ENCODE results near the gene OR10K1.
"Not testable (repeated sequence)": the region's sequence is repeated elsewhere in the genome, so short reads cannot be mapped to it uniquely, and the experiment has no call there.

The OR10K1 gene

GRCh38 chr1:158461534-158461933, at the start of gene OR10K1:
OR10K1 (plus strand) TSS chr1:158461834; CDS start chr1:158465562, 3,728 bp downstream.
- no peak for DNase-seq

- no peak for DNase-seq
Measured at GRCh38 chr1:158414651-158415345, 46.8 kb upstream of the OR10K1 start.

- DNase-seq, result no peak
Measured at GRCh38 chr1:158417586-158417985, 44.0 kb upstream of the OR10K1 start.

- DNase-seq, result no peak
Measured at GRCh38 chr1:158422212-158422611, 39.4 kb upstream of the OR10K1 start.

GRCh38 chr1:158425027-158425426, 36.6 kb upstream of the OR10K1 start:
- no peak for DNase-seq

- no peak for DNase-seq
Measured at GRCh38 chr1:158426137-158426536, 35.5 kb upstream of the OR10K1 start, which contains the start of gene OR10K2. OR10K2 (minus strand) TSS chr1:158426237; CDS start chr1:158420866, 5,371 bp downstream.

GRCh38 chr1:158430163-158430562, 31.5 kb upstream of the OR10K1 start:
- DNase-seq, result not testable (repeated sequence)

- no peak for DNase-seq
Measured at GRCh38 chr1:158434741-158435140, 26.9 kb upstream of the OR10K1 start.

- no peak for DNase-seq
Measured at GRCh38 chr1:158445376-158445775, 16.3 kb upstream of the OR10K1 start.

- no peak for DNase-seq
Measured at GRCh38 chr1:158454537-158454936, 7.1 kb upstream of the OR10K1 start.

- DNase-seq, result no peak
Measured at GRCh38 chr1:158457246-158457645, 4.4 kb upstream of the OR10K1 start.

- no peak for DNase-seq
Measured at GRCh38 chr1:158458263-158458662, 3.4 kb upstream of the OR10K1 start.

- DNase-seq, result no peak
Measured at GRCh38 chr1:158471920-158472319, 10.3 kb downstream of the OR10K1 start, which contains the start of gene OR10R2. OR10R2 (plus strand) TSS chr1:158472220; CDS start chr1:158472326, 106 bp downstream.

- no peak for DNase-seq
Measured at GRCh38 chr1:158485455-158485854, 23.8 kb downstream of the OR10K1 start.

- no peak for DNase-seq
Measured at GRCh38 chr1:158491316-158491715, 29.7 kb downstream of the OR10K1 start.

- no peak for DNase-seq
Measured at GRCh38 chr1:158493054-158493453, 31.4 kb downstream of the OR10K1 start.

- no peak for DNase-seq
Measured at GRCh38 chr1:158494796-158495195, 33.2 kb downstream of the OR10K1 start.

GRCh38 chr1:158496374-158496773, 34.7 kb downstream of the OR10K1 start:
- no peak for DNase-seq

- peak; percentile 33 for DNase-seq
Measured at GRCh38 chr1:158506369-158506987, 44.8 kb downstream of the OR10K1 start.

GRCh38 chr1:158507511-158507910, 45.9 kb downstream of the OR10K1 start:
- DNase-seq, result no peak

- DNase-seq, result no peak
Measured at GRCh38 chr1:158509471-158510156, 48.0 kb downstream of the OR10K1 start.

- no peak for DNase-seq
Measured at GRCh38 chr1:158516966-158517365, 55.3 kb downstream of the OR10K1 start.
